ENCODE data around the gene OR6K2.

OR6K2 gene

GRCh38 chr1:158654571-158654970 is 45.9 kb downstream of the OR6K2 start:
- no peak overlapping the region for H3K9ac ChIP-seq
- H2AFZ ChIP-seq (ENCODE audit: low read depth), result no peak overlapping the region
- H4K20me1 ChIP-seq (ENCODE audit: insufficient read depth), result no peaks in the 10 kb centered on the region
- no peak for TF ChIP-seq CTCF (conservative IDR thresholded peaks at IDR 0.05; ENCODE audit: low read depth, low read length)
- H3K27ac ChIP-seq, result no peak overlapping the region
- peaks cover 9% of the 10 kb centered on the region for H3K4me1 ChIP-seq (ENCODE audit: low read depth, poor library complexity, severe bottlenecking)
- no peaks in the 10 kb centered on the region for H3K79me2 ChIP-seq (ENCODE audit: insufficient read depth, low read depth)
- no peak overlapping the region for H3K4me3 ChIP-seq (IDR thresholded peaks at IDR 0.05; ENCODE audit: insufficient read depth, low read depth, low read length)
- H3K4me2 ChIP-seq, result no peak overlapping the region
- no peaks in the 10 kb centered on the region for H3K27me3 ChIP-seq (ENCODE audit: insufficient read depth, low read depth)
- H3K36me3 ChIP-seq (ENCODE audit: insufficient read depth), result no peaks in the 10 kb centered on the region

GRCh38 chr1:158654086-158654485 is 46.4 kb downstream of the OR6K2 start:
- Histone ChIP-seq H4K20me1 (ENCODE audit: insufficient read depth) (no peaks in the 10 kb centered on the region), H3K4me3 (IDR thresholded peaks at IDR 0.05; ENCODE audit: insufficient read depth, low read depth, low read length) (no peak overlapping the region), H3K4me1 (ENCODE audit: low read depth, poor library complexity, severe bottlenecking) (peaks cover 9% of the 10 kb centered on the region), H3K4me2 (no peak overlapping the region), H2AFZ (ENCODE audit: low read depth) (no peak overlapping the region), H3K36me3 (ENCODE audit: insufficient read depth) (no peaks in the 10 kb centered on the region), H3K27me3 (ENCODE audit: insufficient read depth, low read depth) (no peaks in the 10 kb centered on the region), H3K27ac (no peak overlapping the region), H3K79me2 (ENCODE audit: insufficient read depth, low read depth) (no peaks in the 10 kb centered on the region), H3K9ac (no peak overlapping the region)
- TF ChIP-seq CTCF (conservative IDR thresholded peaks at IDR 0.05; ENCODE audit: low read depth, low read length), result no peak

GRCh38 chr1:158652721-158653334 is 47.6 kb downstream of the OR6K2 start:
- Histone ChIP-seq H2AFZ (ENCODE audit: low read depth) (no peak overlapping the region), H3K4me1 (ENCODE audit: low read depth, poor library complexity, severe bottlenecking) (peaks cover 9% of the 10 kb centered on the region), H4K20me1 (ENCODE audit: insufficient read depth) (no peaks in the 10 kb centered on the region), H3K4me2 (no peak overlapping the region), H3K36me3 (ENCODE audit: insufficient read depth) (no peaks in the 10 kb centered on the region), H3K4me3 (IDR thresholded peaks at IDR 0.05; ENCODE audit: insufficient read depth, low read depth, low read length) (no peak overlapping the region), H3K79me2 (ENCODE audit: insufficient read depth, low read depth) (no peaks in the 10 kb centered on the region), H3K27ac (no peak overlapping the region), H3K27me3 (ENCODE audit: insufficient read depth, low read depth) (no peaks in the 10 kb centered on the region), H3K9ac (no peak overlapping the region)
- TF ChIP-seq CTCF (conservative IDR thresholded peaks at IDR 0.05; ENCODE audit: low read depth, low read length), result no peak
